Measurements from ENCODE around the gene LIG4.

- TF ChIP-seq CTCF (IDR thresholded peaks at IDR 0.05; ENCODE audit: insufficient read depth, low read length, poor library complexity, severe bottlenecking) (peak; percentile 33), EZH2phosphoT487 (conservative IDR thresholded peaks at IDR 0.05; ENCODE audit: low read length) (no peak)
Measured at GRCh38 chr13:108176685-108177274, 38.6 kb downstream of the LIG4 start.
